KMS-11 (cell line): ENCODE results near the gene HAUS2.
A peak's percentile ranks its signal among the peaks of the same experiment; 100 is the strongest.

Experiments used
- H2AFZ ChIP-seq: fragments of 200-600 bp; sonication (generic); 2 replicates; pipeline ENCODE4 v1.6.1; 2016; ENCODE audit warnings: antibody characterized with exemption, mixed run types, low read depth
- H3K27ac ChIP-seq: fragments of 200-600 bp; sonication (generic); 2 replicates; pipeline ENCODE4 v1.6.1; 2016; ENCODE audit warnings: mild to moderate bottlenecking, mixed run types
- H3K27me3 ChIP-seq: fragments of 200-600 bp; sonication (generic); 2 replicates; pipeline ENCODE4 v1.6.1; 2017; ENCODE audit warnings: mild to moderate bottlenecking, low read depth, mixed run types, moderate library complexity; ENCODE audit not compliant: insufficient read depth
- H3K36me3 ChIP-seq: fragments of 200-600 bp; sonication (generic); 2 replicates; pipeline ENCODE4 v1.6.1; 2017; ENCODE audit warnings: mild to moderate bottlenecking, mixed run types; ENCODE audit not compliant: insufficient read depth
- H3K4me1 ChIP-seq: fragments of 200-600 bp; sonication (generic); 2 replicates; pipeline ENCODE4 v1.6.1; 2016; ENCODE audit warnings: mild to moderate bottlenecking, low read depth, mixed run types; ENCODE audit not compliant: poor library complexity, severe bottlenecking
- H3K4me2 ChIP-seq: fragments of 200-600 bp; sonication (generic); 2 replicates; pipeline ENCODE4 v1.7.0; 2016; ENCODE audit warnings: mild to moderate bottlenecking, mixed run types
- H3K4me3 ChIP-seq: fragments of 200-600 bp; sonication (generic); IDR thresholded peaks from 2 replicates; pipeline ENCODE4 v1.6.1; 2017; ENCODE audit warnings: low read depth, low read length, mixed read lengths; ENCODE audit not compliant: insufficient read depth
- H3K79me2 ChIP-seq: fragments of 200-600 bp; sonication (generic); 2 replicates; pipeline ENCODE4 v1.6.1; 2016; ENCODE audit warnings: low read depth, mixed run types; ENCODE audit not compliant: insufficient read depth
- H3K9ac ChIP-seq: fragments of 200-600 bp; sonication (generic); 2 replicates; pipeline ENCODE4 v1.6.1; 2016; ENCODE audit warnings: mild to moderate bottlenecking, mixed run types
- H4K20me1 ChIP-seq: fragments of 200-600 bp; sonication (generic); 2 replicates; pipeline ENCODE4 v1.6.1; 2016; ENCODE audit warnings: mild to moderate bottlenecking, mixed run types; ENCODE audit not compliant: insufficient read depth
- TF ChIP-seq, protein P1 (sequence below): fragments of 200-600 bp; sonication (generic); conservative IDR thresholded peaks from 2 replicates; pipeline ENCODE4 v1.6.1; 2017; ENCODE audit warnings: low read depth, mild to moderate bottlenecking, antibody characterized with exemption, low read length, moderate library complexity, mixed read lengths

The HAUS2 gene

GRCh38 chr15:42544853-42545629 is 3.6 kb upstream of the HAUS2 start:
- Histone ChIP-seq H3K79me2 (peaks cover 27% of the 10 kb centered on the region), H3K4me1 (peaks cover 56% of the 10 kb centered on the region), H3K27ac (peak overlapping the region; percentile 60; the same call in 1 of the 2 replicates), H3K9ac (no peak overlapping the region), H2AFZ (no peak overlapping the region), H3K27me3 (no peaks in the 10 kb centered on the region), H3K4me3 (no peak overlapping the region), H4K20me1 (no peaks in the 10 kb centered on the region), H3K36me3 (no peaks in the 10 kb centered on the region), H3K4me2 (peak overlapping the region; percentile 100; the same call in 1 of the 2 replicates)
- TF ChIP-seq, protein P1, sequence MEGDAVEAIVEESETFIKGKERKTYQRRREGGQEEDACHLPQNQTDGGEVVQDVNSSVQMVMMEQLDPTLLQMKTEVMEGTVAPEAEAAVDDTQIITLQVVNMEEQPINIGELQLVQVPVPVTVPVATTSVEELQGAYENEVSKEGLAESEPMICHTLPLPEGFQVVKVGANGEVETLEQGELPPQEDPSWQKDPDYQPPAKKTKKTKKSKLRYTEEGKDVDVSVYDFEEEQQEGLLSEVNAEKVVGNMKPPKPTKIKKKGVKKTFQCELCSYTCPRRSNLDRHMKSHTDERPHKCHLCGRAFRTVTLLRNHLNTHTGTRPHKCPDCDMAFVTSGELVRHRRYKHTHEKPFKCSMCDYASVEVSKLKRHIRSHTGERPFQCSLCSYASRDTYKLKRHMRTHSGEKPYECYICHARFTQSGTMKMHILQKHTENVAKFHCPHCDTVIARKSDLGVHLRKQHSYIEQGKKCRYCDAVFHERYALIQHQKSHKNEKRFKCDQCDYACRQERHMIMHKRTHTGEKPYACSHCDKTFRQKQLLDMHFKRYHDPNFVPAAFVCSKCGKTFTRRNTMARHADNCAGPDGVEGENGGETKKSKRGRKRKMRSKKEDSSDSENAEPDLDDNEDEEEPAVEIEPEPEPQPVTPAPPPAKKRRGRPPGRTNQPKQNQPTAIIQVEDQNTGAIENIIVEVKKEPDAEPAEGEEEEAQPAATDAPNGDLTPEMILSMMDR, result no peak

DNA sequence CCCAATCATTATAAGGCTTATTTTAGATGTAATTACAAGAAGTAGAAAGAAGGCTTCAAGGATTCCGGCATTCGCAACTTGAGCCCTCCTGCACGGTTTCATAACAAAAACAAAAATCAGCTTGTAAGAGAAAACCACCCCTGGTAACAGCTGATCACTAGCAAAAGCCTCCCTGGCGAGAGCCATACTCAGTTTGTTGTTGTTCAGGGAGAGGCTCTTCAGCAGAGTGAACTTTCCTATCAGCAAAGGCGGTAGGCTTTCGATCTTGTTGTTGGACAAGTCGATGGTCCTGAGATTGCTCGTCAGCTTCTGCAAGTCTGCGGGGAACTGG is 755 bp upstream of the HAUS2 start:
- H3K36me3 ChIP-seq, result no peaks in the 10 kb centered on the region
- no peaks in the 10 kb centered on the region for H3K27me3 ChIP-seq
- peaks cover 72% of the 10 kb centered on the region for H3K4me1 ChIP-seq
- H3K9ac ChIP-seq, result peak overlapping the region; percentile 87; the same call in 1 of the 2 replicates
- peak overlapping the region; percentile 61 for H3K27ac ChIP-seq
- no peaks in the 10 kb centered on the region for H4K20me1 ChIP-seq
- H3K4me3 ChIP-seq, result no peak overlapping the region
- H3K4me2 ChIP-seq, result peak overlapping the region; percentile 100
- peaks cover 55% of the 10 kb centered on the region for H3K79me2 ChIP-seq
- H2AFZ ChIP-seq, result peak overlapping the region; percentile 97
- TF ChIP-seq, protein P1, result no peak

DNA sequence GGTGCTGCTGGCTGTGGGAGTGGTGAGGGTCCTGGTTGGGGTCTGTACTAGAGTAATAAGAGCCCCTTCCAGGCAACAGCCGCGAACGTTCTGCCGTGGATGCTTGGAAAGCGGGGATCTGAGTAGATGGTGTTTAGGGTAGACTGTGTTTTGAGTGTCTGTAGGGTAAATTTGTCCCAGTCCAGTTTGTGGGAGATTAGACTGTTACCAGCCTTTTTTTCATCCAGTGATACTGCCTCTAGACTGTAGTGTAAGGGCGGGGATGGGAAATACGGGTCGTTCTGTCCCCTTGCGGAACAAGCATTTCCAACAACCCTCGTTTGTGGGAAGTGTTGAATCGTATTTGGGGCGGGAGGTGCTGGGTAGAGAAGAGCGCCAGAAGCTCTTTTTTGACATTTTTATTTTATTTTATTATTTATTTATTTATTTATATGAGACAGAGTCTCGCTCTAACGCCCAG is 424 bp downstream of the HAUS2 start:
- H2AFZ ChIP-seq, result peak overlapping the region; percentile 97
- H3K79me2 ChIP-seq, result peaks cover 67% of the 10 kb centered on the region
- H3K4me1 ChIP-seq, result peaks cover 69% of the 10 kb centered on the region
- H3K27me3 ChIP-seq, result no peaks in the 10 kb centered on the region
- no peaks in the 10 kb centered on the region for H4K20me1 ChIP-seq
- peak overlapping the region; percentile 100 for H3K4me2 ChIP-seq
- peak overlapping the region; percentile 61 for H3K27ac ChIP-seq
- no peaks in the 10 kb centered on the region for H3K36me3 ChIP-seq
- TF ChIP-seq, protein P1, result no peak
- no peak overlapping the region for H3K4me3 ChIP-seq
- H3K9ac ChIP-seq, result peak overlapping the region; percentile 87

GRCh38 chr15:42549741-42550392 is 1.2 kb downstream of the HAUS2 start:
- H3K27me3 ChIP-seq, result no peaks in the 10 kb centered on the region
- peaks cover 63% of the 10 kb centered on the region for H3K4me1 ChIP-seq
- no peak overlapping the region for H2AFZ ChIP-seq
- peak overlapping the region; percentile 87; the same call in 1 of the 2 replicates for H3K9ac ChIP-seq
- no peak overlapping the region for H3K4me3 ChIP-seq
- H3K79me2 ChIP-seq, result peaks cover 75% of the 10 kb centered on the region
- H4K20me1 ChIP-seq, result no peaks in the 10 kb centered on the region
- TF ChIP-seq, protein P1, result no peak
- H3K27ac ChIP-seq, result no peak overlapping the region
- H3K4me2 ChIP-seq, result peak overlapping the region; percentile 100
- no peaks in the 10 kb centered on the region for H3K36me3 ChIP-seq
